Activated CD8-positive, alpha-beta memory T cell treated with anti-CD3 and anti-CD28 coated beads, Interleukin-2, amount 50 U/mL, for 1 hour (primary cell): Measurements from ENCODE around the gene ZNF624.
A peak's percentile ranks its signal among the peaks of the same experiment; 100 is the strongest.
"Not testable (repeated sequence)": the region's sequence is repeated elsewhere in the genome, so short reads cannot be mapped to it uniquely, and the experiment has no call there.

ENCODE experiments used
- DNase-seq: peaks from one replicate; pipeline ENCODE4 v3.0.0-alpha.2; 2020; ENCODE audit errors: extremely low read depth

ZNF624 gene

GRCh38 chr17:16653367-16654041 is at the start of gene ZNF624:
Gene ZNF624, minus strand, starts transcription at chr17:16653850.
- peak; percentile 64 for DNase-seq

- not testable (repeated sequence) for DNase-seq
Observed at GRCh38 chr17:16697603-16698002, 44.0 kb upstream of the ZNF624 start.

GRCh38 chr17:16690447-16690846 is 36.8 kb upstream of the ZNF624 start:
- DNase-seq, result not testable (repeated sequence)

GRCh38 chr17:16689731-16690281 is 36.2 kb upstream of the ZNF624 start, which contains the start of gene CCDC144A:
Gene CCDC144A, plus strand, starts transcription at chr17:16690241. Its CDS starts 160 bp downstream, at chr17:16690401.
- not testable (repeated sequence) for DNase-seq

GRCh38 chr17:16687151-16687550 is 33.5 kb upstream of the ZNF624 start:
- not testable (repeated sequence) for DNase-seq

- not testable (repeated sequence) for DNase-seq
Observed at GRCh38 chr17:16686019-16686418, 32.4 kb upstream of the ZNF624 start.

GRCh38 chr17:16683290-16684138 is 29.9 kb upstream of the ZNF624 start:
- DNase-seq, result not testable (repeated sequence)

- DNase-seq, result no peak
Observed at GRCh38 chr17:16676676-16677268, 23.1 kb upstream of the ZNF624 start.

GRCh38 chr17:16666907-16667636 is 13.4 kb upstream of the ZNF624 start:
- not testable (repeated sequence) for DNase-seq

- DNase-seq, result not testable (repeated sequence)
Observed at GRCh38 chr17:16666553-16666906, 12.9 kb upstream of the ZNF624 start.

- DNase-seq, result no peak
Observed at GRCh38 chr17:16662936-16663335, 9.3 kb upstream of the ZNF624 start.

GRCh38 chr17:16661217-16661616 is 7.6 kb upstream of the ZNF624 start:
- no peak for DNase-seq

GRCh38 chr17:16652847-16653366 is 743 bp downstream of the ZNF624 start:
- DNase-seq, result no peak

- no peak for DNase-seq
Observed at GRCh38 chr17:16652252-16652651, 1.4 kb downstream of the ZNF624 start.

- no peak for DNase-seq
Observed at GRCh38 chr17:16649585-16649984, 4.1 kb downstream of the ZNF624 start.

GRCh38 chr17:16639438-16639837 is 14.2 kb downstream of the ZNF624 start:
- DNase-seq, result no peak

GRCh38 chr17:16623282-16623681 is 30.4 kb downstream of the ZNF624 start:
- no peak for DNase-seq

- no peak for DNase-seq
Observed at GRCh38 chr17:16622540-16623277, 30.9 kb downstream of the ZNF624 start.

- no peak for DNase-seq
Observed at GRCh38 chr17:16617481-16618060, 36.1 kb downstream of the ZNF624 start.

GRCh38 chr17:16599537-16599936 is 54.1 kb downstream of the ZNF624 start:
- no peak for DNase-seq
